Measurements from ENCODE around the gene HOXD11.

The HOXD11 gene

GRCh38 chr2:176109192-176109901, 2.3 kb downstream of the HOXD11 start:
- no peak for DNase-seq

GRCh38 chr2:176109946-176110345, 2.9 kb downstream of the HOXD11 start:
- DNase-seq: no peak

- no peak for DNase-seq
Measured at GRCh38 chr2:176110415-176111308, 3.6 kb downstream of the HOXD11 start.

GRCh38 chr2:176111309-176111663, 4.2 kb downstream of the HOXD11 start:
- DNase-seq: peak; percentile 82

GRCh38 chr2:176111846-176112374, 4.8 kb downstream of the HOXD11 start:
- no peak for DNase-seq

- no peak for DNase-seq
Measured at GRCh38 chr2:176112375-176113302, 5.6 kb downstream of the HOXD11 start.

GRCh38 chr2:176114120-176114929, 7.2 kb downstream of the HOXD11 start:
- no peak for DNase-seq

GRCh38 chr2:176114930-176115625, 8.0 kb downstream of the HOXD11 start:
- no peak for DNase-seq

- peak; percentile 62 for DNase-seq
Measured at GRCh38 chr2:176115883-176116813, 9.1 kb downstream of the HOXD11 start, which contains the start of gene HOXD10. HOXD10 (plus strand) TSS chr2:176116778; CDS start chr2:176116834, 56 bp downstream.

GRCh38 chr2:176117162-176117822, 10.2 kb downstream of the HOXD11 start:
- no peak for DNase-seq

- DNase-seq: no peak
Measured at GRCh38 chr2:176117823-176118371, 10.8 kb downstream of the HOXD11 start.

- peak; percentile 92 for DNase-seq
Measured at GRCh38 chr2:176118601-176119339, 11.7 kb downstream of the HOXD11 start.

GRCh38 chr2:176120364-176121189, 13.5 kb downstream of the HOXD11 start:
- DNase-seq: no peak

- DNase-seq: no peak
Measured at GRCh38 chr2:176121190-176122051, 14.3 kb downstream of the HOXD11 start.

GRCh38 chr2:176122052-176122682, 15.1 kb downstream of the HOXD11 start:
- DNase-seq: no peak
